AML-193 (cell line): Measurements from ENCODE around the gene CREBBP.
"Not testable (repeated sequence)": the region's sequence is repeated elsewhere in the genome, so short reads cannot be mapped to it uniquely, and the experiment has no call there.

Experiments
- DNase-seq, 2 experiments: peaks; one replicate each; lab custom pipeline; 2025; lab: John Stamatoyannopoulos, UW

Gene CREBBP

DNA sequence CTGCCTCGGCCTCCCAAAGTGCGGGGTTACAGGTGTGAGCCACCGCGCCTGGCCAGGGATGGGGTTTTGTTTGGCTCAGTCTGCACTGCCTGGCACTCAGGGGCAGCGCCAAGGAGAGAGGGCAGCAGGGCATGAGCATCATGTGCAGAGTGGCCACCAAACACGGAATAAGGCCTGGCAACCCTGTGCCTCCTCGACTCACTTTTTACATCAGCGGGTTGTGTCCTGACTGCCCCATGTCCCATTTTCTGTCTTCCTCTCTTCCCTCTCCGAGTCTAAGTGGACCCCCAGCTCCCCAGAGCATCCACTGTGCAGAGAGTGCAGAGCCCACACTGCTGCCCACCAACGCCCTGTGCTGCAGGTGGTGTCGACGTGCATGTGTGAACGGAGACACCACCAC, 145.0 kb downstream of the CREBBP start:
- no peak for DNase-seq

DNA sequence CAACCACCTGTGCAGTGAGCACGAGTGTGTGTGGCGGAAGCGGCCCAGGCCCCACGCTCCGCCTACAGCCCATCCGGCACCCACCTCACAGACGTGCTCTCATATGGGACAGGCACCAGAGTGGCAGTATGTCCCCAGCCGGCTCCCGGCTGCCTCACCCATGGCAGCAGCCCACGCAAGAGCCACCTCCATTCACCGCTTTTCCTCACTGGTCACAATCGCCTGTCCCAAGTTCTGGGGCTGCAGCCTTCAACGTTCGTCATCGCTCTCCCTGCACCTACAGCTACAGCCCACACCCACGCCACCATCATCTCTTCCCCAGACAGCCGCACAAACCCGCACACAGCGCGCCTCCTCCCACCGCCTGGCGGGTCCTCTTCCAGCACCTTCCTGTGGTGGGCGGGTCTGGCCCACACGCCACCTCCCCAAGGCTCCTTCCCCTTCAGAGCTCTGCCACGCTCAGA, 145.7 kb downstream of the CREBBP start:
- no peak for DNase-seq

DNA sequence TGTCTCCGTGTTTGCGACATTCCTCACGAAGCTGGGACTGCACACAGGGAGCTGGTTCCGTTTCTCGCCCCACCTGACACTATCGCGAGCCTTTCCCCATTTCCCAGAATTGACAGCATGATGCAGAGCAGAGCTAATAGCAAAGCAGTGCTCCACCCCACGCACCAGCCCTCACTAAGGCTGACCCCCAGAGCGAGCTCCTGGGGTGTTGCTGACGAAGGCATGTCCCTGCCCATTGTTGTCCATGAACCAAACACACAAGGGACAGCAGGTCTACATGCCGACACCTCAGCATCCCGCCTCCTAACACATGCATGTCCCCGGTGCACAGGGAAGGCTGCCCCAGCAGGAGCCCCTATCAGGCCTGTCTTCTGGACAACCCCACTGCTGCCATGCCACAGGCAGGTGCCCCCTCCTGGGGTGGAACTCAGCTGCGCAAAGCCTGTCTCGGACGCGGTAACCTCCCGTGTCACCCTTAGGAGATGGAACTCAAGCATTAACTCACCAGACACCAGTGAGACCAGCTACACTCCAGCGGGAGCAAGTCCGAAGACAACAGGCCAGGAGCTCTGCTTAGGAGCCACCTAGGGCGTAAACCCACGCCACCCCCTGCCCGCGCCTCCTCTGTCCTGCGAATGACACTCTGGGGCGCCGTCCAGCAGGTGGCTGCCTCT, 146.3 kb downstream of the CREBBP start:
- no peak for DNase-seq

DNA sequence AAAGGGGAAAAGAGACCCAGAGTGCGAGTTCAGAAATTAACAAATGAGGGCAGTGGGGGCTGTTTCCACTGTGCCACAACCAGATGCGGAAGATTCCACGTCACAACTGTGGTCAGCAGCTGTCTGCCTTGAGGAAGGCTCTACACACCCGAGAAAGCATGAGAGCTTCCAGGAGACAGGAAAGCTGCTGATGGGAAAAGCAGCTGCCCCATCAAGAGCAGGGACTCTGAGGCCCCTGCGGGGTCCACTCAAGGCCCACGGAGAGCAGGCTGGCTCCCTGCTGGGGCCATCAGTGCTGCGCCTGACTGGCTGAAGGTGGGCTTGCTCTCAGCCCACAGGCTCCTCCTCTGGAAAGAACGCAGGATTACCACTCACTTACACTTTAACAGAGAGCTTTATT, 148.3 kb downstream of the CREBBP start:
- DNase-seq = no peak

DNA sequence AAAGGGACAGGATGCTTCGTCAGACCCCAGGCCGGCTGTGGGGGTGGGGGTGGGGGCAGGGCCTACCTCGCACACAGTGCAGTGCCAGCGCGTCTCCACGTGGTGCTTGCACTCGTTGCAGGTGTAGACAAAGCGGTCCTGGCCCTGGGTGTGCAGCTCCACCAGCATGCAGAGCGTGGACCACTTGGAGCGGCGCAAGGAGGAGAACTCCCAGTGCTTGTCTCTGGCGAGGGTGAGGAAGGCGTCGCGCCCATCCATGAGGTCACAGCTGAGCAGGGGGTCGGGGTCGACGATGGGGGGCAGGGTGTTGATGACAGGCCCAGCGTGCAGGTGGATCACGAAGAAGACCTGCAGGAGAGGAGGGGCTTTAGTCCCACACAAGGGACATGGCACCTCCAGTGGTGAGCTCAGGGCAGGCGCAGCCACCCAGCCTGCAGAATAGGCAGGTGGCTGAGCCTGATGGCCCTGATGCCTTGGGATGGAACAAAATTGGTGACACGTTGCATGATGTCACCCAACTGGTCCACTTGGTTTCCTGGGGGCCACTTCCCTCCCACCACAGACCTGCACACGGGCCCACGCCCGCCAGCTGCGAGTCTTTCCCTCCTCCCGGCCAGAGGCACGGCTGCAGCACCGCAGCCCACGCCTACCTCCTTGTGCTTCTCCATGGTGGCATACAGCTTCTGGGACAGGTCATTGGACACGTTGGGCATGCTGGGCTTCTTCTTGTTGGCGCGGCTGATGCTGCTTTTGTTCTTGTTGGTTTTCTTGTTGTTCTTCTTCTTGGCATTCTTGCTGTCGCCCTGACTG, 149.2 kb downstream of the CREBBP start:
- no peak for DNase-seq

DNA sequence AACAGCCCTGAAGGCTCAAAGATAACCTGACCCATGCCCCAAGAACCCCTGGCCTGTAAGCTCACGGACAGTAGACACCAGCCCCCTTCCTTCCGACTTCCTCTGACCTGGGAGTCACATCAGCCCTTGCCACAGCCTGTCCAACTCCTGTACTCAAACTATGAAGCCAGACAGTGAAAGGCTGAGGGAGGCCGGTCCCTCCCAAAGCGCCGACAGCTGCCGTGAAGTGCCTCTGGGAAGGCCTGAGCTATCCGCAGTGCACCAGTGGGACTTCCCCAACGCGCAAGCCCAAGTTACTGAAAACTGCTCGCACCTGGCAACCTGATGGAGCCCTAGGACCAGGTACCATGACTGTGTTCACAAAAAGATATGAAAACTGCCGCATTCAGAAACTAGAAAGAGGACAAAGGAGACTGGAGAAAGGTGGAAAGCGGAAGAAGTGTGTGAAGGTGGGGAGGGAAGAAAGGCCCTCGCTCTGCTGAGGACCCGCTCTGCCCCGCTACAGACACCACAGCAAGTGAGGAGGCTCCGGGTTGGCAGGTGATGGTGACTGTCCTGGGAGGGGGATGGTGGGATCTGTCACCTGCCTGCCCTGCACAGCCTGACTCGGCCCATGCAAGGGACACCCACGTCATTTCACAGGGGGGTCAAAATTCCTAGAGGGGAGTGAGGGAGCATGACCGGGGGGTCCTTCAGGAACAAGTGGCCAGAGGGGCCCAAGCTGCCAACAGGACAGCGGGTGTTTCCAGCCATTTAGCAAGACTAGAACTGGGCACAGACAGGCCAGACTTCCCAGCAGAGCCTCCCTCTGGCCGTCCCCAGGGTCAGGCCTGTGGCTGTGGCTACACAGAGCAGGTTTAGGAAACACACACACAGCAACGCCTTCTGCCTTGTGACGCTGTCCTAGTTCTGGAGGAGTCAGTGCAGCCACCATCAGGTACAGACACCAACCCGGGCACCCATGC, 150.1 kb downstream of the CREBBP start:
- no peak for DNase-seq

DNA sequence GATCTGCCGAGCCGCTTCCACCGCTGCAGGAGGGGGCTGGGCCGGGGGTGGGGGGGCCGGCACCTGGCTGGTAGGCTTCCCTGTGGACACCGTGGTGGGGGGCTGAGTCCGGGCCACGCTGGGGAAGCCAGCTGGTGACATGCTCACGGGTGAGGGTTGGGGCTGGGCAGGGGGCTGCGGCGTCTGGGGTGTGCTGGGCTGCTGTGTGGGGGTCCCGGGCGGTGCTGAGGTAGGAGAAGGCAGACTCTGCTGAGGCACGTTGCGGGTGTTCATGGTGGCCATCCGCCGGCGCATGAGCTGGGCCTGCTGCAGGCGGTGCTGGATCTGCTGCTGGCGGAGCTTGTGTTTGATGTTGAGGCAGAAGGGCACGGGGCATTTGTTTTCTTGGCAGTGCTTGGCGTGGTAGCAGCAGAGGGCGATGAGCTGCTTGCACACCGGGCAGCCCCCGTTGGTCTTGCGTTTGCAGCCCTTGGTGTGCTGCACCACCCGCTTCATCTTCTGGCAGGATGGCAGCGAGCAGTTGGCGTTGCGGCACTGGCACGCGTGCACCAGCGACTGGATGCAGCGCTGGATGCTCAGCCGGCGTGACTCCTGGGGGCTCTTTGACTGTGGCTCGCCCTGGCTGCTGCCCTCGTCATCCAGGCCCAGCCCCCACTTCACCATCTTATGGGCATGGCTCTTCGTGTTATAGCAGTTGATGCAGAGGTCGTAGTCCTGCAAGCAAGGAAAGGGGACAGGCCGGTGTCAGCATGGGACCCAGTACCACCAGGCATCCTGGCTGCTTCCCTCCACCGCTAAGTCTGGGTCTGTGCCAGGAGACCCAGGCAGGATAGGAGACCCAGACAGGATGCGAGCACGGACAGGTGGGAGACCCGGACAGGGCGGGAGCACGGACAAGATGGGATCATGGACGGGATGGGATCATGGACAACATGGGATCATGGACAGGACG, 151.1 kb downstream of the CREBBP start:
- no peak for DNase-seq

DNA sequence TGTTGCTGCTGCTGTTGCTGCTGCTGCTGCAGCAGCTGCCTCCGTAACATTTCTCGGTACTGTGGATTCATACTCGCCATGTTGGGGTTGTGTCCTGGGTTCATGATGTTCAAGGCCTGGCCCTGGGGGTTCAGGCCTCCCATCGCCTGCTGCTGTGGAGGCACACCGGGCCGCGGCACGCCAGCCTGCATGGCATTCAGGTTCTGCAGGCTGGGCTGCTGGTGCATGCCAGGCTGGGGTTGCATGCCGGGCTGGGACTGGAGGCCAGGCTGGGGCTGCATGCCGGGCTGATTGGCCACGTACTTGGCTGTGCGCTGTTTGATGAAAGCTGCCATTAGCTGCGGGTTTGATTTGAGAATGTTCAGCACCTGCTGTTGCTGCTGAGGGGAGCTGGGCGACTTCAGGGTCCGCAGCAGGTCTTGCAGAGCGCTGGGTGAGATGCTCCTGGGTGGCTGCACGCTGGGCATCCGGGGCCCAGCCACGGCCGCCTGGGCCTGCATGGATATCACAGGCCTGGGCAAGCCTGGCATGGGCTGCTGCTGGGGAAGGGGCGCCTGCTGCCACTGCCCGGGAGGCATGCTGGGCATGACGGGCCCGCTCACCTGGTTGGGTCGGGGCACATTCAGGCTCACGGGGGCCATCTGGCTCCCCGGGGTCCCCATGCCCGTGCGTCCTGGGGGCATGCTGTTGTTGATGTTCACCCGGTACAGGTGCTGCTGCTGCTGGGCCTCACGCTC, 151.9 kb downstream of the CREBBP start:
- no peak for DNase-seq

DNA sequence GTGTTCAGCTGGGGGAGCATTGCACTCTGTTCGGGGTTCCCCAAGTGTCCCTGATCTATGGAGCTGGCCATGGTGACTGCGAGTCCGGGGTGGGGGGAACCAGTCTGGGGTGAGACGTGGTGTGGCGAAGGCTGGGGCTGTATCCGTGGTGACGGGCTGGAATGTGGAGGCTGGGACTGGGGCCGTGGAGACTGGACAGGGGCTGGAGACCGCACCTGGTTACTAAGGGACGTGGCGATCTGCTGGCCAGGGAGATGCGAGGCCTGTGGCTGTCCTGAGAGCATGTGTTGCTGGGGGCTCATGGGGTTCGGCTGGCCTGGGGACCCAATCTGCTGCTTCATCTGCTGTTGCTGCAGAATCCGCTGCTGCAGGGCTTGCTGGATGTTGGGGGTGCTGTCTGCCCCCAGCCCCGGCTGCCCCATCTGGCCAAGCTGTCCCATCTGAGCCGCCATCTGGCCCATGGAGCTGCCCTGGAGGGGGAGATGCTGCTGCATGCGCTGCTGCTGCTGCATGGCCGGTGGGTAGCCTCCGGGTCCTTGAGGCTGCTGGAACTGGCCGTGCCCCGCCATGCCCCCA, 152.6 kb downstream of the CREBBP start:
- DNase-seq = no peak

DNA sequence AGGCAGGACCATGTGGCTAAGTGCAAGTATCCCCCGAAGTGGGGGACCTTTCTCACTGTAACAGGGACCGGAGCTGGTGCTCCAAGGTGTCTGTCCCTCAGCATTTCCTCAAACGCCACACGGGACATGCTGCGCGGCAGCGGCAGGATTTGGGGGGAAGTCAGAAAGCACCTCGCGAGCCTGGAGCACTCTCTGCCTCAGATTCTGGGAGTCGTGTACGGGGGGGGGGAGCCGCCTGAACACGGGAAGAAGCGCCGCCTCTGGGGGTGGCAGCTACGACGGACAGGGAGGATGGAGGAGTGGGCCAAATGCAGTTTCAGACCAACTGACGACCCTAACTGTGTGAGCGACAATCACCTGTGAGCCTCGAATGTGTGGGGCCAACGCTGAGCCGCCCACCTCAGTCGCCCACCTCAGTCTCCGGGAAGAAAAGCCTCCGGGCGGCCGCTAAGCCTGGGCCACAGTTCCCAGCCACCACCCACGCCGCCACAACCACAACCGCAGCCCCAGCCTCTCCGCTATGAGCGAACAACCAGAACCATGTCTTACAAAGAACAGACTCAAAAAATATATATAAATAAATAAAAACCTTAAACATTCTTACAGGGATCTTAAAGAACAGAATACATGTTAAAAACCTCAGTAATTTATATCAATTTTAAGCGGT, 154.4 kb downstream of the CREBBP start:
- no peak for DNase-seq

DNA sequence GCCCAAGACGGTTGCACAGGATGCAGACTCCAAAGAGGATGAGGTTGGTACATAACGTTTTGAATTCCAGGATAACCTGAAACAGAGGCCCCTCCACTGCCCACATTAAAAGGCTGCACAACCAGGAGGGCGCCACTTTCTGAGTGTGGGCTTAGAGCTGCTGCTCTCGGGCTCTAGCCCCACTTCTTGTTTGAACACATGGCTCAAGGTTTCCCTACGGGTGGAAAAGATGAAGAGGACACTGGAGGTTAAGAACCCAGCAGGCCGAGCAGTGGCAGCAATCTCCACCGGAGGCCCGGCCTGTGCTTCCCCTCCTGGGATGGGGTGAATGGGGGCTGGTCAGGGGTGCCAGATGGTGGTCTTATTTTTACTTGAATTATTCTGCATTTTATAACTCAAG, 155.2 kb downstream of the CREBBP start:
- no peak for DNase-seq

DNA sequence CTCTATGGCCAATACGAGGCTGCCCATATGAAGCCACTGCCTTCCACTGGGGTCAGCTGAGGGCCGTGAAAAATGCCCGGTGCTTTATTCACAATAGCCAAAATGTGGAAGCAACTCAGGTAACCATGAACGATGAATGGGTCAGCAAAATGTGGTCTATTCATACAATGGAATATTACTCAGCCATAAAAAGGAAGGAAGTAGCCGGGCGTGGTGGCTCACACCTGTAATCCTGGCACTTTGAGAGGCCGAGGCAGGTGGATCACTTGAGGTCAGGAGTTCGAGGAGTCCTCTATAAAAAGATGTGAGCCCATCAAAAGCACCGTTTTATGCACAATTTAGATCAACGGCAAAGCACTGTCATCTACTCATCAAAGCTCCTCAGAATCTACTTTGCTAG, 158.0 kb downstream of the CREBBP start:
- DNase-seq = no peak

DNA sequence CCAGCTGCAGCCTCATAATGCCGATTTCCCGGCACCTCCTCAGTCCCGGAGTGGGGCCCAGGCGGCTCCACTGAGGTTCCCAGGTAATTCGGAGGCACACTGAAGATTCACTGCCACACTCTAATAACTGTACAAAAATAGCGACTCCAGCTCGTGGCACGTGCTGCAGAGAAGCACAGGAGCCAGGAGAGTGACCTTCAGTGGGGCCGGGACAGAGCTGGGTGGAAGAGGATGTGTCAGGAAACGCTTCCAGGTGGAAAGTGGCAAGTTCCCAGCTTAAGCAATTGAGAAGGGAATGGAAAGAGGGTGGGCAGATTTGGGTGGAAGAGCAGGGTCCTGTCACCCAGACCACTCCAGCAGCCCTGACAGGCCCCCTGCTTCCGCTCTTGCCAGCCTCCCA, 160.1 kb downstream of the CREBBP start:
- no peak for DNase-seq

DNA sequence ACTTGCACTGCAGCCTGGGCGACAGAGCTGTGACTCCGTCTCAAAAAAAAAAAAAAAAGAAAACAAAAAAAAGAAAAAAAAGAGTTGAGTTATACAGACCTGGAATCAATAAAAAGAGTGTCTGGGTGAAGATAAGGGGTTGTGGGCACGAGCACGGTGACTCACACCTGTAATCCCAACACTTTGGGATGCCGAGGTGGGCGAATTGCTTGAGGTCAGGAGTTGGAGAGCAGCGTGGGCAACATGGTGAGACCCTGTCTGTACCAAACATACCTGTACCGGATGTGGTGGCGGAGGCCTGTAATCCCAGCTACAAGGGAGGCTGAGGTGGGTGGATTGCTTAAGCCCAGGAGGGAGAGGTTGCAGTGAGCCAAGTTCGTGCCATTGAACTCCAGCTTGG, 161.9 kb downstream of the CREBBP start:
- DNase-seq = no peak

DNA sequence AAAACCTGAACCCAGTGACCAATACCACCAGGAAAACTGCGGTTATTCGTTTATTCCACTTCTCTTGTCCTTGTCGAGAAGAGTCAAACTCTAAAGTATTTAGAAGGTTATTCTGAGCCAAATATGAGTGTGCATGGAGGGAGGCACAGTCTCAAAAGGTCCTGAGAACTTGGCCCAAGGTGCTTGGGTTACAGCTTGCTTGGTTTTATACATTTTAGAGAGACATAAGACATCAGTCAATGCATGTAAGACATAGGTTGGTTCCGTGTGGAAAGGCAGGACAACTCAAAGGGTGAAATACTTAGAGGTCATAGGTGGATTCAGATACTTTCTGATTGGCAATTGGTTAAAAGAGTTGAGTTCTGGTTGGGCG, 162.5 kb downstream of the CREBBP start:
- no peak for DNase-seq

DNA sequence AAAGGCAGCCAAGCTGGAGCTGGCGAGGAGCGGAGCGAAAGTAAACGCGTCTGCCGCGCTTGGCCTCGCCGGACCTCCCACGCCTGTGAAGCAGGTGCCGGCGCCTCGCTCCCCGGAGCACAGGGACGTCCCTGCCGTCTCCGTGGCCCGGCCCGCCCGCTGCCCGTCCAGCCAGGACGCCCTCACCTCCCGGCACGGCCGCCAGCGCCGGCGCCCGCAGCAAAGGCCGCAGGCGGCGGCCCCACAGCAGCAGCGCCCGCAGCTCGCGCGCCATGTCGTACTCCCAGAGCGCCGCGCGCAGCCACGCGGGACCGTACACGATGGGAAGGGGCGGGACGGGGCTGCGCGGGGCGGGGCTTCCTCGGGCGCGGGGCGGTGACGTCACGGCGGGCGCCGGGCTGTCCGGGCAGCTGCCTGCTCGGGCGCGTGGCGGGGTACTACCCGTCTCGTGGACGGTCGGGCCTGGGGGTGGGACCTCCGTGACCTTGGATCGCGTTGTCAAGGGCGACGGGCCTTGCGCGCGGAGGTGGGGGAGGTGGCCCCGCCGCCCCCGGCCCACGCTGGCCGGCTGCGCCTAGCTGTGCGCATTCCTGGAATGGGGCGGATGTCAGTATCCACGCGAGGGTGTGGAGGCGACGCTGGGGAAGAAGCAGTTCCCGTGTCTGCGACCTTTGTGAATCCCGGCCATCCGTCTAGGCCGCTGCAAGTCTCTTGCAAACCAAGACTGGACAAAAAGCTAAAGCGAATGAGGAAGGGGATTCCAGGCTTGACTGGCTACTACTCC, 163.1 kb downstream of the CREBBP start, which contains the start of gene TRAP1:
TRAP1 (minus strand) TSS at position 290 of the 784 bp plus-strand sequence; CDS start at position 274, 16 bp downstream.
- peak; percentile 63 to 79 for DNase-seq

DNA sequence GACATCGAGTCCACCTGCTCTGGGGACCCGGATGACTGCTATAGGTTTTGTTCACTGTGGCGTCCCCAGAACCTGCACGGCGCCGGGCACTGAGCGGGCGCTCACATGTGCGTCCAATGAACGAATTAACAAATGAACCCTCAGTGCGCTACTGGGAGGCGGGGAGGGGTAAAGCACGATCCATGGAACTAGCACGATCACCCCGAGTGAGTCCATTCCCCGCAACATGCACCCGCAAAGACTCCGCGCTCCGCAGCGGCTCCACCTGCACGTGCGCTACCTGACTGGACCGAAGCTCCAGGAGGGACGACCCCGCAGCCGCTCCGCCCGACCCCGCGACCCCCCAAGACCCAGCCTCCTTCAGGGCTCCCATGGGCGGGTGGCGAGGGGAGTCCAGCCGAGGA, 163.7 kb downstream of the CREBBP start:
- peak in 1 of 2 experiments; percentile 8 for DNase-seq

DNA sequence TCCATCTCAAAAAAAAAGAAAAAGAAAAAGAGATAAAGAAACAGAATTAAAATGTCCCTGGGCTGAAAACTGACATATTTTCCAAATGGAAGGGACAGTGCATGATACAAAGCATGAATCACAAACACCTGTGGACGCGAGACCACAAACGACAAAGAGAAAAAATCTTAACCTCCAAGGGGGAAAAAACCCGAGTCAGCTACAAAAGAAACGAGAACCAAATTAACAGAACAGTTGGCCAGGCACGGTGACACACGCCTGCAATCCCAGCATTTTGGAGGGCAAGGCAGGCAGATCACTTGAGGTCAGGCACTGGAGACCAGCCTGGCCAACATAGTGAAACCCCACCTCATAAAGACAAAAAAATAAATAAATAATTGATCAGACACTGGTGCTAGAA, 165.1 kb downstream of the CREBBP start:
- DNase-seq = no peak

DNA sequence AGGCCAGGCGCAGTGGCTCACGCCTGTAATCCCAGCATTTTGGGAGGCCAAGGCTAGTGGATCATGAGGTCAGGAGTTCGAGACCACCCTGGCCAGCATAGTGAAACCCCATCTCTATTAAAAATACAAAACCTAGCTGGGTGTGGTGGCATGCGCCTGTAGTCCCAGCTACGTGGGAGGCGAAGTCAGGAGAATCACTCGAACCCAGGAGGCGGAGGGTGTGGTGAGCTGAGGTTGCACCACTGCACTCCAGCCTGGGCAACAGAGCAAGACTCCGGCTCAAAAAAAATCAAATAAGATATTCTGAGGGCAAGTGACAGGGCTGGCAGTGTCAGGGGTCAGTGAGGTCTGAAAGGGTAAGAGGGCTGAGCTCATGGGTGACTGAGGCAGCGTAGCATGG, 166.1 kb downstream of the CREBBP start:
- not testable (repeated sequence) for DNase-seq
